Activated CD8-positive, alpha-beta memory T cell treated with anti-CD3 and anti-CD28 coated beads for 24 hours (primary cell): ENCODE data around the gene LAMA3.

Experiments used
- DNase-seq: peaks from one replicate; pipeline ENCODE4 v3.0.0-alpha.2; 2020

The LAMA3 gene

DNA sequence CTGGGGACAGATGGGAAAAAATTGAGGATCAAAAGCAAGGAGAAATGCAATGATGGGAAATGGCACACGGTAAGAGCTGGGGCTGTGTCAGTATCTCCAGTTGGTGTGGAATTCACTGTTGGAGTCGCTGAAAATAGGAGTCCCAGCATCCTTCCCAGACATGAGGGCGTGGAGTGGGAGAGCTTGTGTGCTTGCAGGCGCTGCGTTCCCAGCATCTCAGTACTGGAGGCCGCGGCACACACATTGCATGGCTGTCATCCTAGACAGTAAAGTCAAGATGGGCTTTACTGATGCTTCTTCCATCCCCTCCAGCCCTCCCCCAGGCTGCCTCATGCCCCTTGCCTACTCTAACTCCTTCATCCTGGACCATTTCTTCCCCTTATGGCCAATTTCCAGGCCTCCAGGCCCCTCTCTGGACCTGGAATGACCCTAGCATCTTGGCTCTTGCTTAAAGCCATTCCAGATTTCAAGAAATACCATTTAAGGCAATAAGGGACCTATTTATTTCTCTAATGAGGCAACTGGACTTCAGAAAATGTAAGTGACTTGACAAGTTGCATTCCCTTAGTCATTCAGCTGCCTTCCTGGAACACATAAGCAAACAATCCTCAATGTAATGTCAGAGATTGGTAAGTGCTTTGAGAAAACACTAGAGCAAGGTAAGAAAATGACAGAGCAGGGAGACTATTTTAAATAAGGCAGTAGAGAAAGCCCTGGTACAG is 254.8 kb downstream of the LAMA3 start:
- no peak for DNase-seq

DNA sequence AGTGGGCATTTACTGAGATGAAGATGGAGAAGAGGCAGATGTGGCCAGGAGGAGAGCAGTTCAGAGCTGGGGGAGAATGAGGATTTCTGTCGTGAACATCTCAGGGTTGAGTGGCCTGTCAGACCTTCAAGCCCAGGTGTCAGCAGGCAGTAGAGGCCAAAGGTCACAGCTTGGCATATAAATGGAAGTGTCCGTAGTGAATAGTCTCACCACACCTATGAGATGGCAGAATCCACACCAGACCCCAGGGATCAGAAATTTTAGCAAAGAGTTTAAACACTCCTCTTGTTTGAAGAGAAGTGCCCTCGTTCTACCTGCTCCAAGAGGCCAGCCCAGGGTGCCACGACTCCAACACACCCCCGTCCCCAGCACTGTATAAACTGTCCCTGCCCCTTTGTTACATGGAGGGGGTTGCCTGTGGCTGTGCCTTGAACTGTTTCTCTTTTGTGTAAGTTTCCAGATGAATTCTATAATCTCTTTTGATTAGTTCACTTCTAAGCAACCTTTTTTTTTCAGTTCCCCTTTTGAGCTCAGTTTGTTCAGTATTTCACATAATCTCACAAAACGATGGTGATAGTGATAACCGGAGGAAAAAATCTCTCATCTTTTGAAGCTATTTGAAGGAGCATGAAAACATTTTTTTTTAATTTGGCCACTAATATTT is 256.3 kb downstream of the LAMA3 start:
- DNase-seq: peak; percentile 45

DNA sequence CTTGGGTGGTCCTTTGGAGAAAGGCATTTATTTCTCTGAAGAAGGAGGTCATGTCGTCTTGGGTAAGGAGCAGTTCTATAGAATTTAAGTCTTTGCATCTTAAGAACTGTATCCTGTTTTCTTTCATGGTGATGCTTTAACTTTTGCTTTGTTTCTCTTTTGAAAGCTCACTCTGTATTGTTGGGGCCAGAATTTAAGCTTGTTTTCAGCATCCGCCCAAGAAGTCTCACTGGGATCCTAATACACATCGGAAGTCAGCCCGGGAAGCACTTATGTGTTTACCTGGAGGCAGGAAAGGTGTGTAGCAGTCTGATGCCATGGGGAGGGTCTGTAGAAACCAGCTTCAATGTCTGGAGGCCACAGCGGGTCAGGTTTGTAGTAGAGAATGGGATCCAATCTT is 260.6 kb downstream of the LAMA3 start:
- DNase-seq: peak; percentile 13

DNA sequence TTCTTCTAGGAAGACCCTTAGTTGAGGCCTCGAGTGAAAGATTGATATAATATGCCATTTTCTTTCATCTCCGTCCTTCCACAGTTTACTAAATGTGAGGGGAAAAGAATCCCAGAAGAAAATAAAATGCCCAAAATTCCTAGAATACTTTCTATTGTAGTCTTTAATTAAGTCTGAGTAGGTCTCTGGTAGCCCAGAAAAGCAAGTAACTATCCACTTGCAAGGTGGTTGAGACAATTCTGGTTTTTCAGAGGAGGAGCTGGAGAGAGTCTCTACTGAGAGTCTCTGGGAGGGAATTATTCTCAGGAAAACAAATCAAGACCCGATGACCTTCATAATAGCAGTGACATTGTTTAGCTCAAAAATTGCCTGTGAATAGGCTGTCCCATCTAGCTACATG is 261.4 kb downstream of the LAMA3 start:
- no peak for DNase-seq

DNA sequence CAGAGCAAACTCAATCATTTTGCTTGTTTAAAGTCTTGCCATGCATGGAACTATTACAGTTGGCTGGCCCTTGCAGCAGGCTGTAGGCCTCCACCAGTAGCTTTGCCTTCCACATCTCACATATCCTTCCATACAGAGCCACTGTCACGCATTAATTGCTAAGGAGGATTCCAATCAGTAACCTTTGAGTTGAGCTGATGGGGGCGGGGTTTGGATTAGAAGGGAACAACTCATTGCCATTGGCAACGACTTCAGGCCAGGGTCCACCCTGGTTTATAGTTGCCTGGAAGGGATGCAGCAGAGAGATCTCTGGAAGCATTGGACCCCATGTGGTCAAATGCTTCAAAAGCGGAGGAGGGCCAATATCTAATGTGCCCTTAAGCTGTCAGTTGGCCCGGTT is 262.0 kb downstream of the LAMA3 start:
- no peak for DNase-seq

DNA sequence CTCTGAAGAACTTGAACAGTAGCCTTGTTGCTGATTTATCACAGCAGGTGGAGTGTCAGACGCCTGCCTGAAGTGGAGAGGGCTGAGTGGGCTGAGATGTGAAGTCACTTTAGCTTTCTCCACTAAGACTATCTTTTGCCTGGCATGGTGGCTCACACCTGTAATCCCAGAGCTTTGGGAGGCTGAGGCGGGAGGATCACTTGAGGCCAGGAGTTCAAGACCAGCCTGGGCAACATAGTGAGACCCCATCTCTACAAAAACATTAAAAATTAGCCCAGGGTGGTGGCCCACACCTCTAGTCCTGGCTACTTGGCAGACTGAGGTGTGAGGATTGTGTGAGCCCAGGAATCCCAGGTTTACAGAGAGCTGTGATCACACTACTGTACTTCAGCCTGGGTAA is 264.7 kb downstream of the LAMA3 start:
- DNase-seq: peak; percentile 32

DNA sequence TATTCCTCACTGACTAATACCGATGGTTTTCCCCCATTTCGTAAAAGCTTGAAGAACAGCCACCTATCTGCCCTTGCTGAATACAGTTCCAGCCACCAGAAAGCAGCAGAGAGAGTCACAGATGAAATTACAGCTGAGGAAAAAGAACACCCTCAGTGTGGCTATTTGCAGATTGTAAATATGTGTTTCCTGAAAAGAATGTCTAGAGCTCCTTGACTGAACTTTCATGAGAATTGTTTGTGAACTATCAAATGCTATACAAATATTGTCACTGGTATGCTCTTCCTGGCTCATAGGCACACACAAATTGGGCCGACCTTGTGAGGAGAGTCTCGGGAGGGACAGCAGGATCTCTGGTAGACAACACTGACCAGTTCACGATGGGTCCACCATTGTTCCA is 267.2 kb downstream of the LAMA3 start:
- DNase-seq: no peak

DNA sequence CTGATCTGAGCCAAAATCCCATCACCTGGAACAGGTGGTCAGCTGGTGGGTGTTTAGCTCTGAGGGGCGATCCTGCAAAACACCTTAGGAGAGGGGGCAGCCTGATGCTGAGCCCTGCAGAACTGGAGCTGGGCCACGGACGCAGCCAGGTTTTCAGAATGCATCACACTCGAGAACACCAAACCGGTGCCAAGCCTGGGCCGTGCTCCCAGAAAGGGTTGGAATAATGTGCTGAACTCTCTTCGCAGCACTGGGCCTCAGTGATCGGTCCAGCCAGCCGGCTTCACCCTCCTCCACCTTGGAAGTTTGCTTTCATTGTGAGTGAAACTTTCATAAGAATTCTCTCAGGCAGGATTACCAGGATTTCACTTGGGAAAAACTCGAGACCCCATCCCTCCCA is 268.8 kb downstream of the LAMA3 start:
- peak; percentile 44 for DNase-seq

DNA sequence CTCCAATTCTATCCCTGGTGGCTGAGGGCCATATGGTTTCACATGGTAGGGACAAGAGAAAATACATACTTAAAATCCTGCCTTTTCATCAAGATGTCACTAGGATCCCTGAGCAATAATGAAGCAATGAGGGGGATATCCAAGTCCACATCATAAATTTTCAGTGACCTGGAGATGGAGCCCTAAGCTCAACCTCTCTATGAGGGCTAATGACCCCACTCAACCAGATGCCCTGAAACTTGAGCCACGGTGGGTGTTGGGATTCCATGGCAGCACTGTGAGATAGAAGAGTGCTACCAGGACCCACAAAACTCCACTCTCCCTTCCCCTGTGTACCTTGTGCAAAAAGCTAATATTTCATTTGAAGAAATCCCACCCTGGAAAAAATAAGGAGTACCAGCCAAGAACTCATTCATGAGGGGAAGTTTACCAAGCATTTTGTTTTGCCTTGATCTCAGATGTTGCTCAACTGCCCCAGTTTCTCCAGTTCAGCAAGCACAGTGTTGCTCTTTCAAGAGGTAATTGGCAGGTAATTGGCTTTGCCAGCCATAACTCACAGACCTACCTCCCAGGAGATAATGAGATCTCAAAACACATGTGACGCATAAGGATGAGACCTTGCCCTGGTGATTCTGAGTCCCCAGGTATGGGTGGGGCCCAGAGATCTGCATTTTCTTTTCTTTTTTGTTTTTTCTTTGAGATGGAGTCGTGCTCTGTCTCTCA is 274.4 kb downstream of the LAMA3 start:
- peak; percentile 52 for DNase-seq

DNA sequence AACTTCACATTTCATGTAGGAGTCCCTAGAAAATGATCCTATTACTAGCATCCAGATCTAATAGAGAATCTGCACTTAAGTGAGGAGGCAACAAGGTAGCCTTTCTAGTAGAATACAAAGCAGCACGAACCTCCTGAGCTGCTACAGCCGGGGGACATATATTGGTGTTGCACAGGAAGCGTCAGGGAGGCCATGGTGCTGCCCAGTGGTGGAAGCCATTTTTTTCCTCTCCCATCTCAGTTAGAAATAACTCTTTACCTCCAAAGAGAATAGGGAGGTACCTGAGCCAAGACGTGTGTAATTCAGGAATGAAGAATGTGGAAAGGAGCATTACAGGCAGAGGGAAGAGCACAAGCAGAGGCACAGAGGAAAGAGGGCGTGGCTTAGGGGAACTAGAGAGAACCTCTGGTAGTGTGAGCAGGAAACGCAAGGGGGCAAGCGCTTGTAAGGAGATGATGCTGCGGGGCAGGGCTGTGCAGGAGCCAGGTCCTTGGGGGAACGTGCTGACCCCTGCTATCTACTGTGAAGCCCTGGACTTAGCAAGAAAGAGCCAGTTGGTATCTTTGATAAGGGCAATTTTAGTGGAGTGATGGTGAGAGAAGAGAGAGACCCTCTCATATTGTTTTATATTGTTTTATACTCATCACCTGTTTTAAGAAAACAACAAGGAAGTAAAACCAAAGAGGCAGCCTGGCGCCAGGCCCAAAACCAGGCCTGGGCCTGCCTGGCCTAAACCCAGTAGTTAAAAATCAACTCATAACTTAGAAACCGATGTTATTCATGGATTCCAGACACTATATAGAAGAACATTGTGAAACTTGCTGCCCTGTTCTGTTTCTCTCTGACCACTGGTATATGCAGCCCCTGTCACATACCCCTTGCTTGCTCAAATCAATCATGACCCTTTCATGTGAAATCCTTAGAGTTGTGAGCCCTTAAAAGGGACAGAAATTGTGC is 275.3 kb downstream of the LAMA3 start:
- peak; percentile 81 for DNase-seq

DNA sequence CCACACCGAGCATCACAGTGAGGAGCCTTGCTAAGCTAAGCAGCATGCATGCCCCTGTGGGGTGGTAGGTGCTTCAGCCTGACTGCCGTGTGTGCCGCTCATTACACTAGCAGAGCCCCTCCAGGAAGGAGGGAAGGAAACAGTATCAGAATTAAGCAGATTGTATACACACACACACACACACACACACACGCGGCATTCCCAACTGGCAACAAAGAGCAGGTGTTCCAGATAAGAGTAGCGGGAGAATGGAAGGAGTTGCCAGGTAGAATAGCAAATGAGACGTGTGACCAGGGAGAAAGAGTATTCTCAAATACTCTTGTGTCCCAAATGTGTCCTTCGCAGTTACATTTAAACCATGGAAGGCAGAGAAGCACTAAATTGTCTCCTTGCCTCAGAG is 277.7 kb downstream of the LAMA3 start:
- no peak for DNase-seq

DNA sequence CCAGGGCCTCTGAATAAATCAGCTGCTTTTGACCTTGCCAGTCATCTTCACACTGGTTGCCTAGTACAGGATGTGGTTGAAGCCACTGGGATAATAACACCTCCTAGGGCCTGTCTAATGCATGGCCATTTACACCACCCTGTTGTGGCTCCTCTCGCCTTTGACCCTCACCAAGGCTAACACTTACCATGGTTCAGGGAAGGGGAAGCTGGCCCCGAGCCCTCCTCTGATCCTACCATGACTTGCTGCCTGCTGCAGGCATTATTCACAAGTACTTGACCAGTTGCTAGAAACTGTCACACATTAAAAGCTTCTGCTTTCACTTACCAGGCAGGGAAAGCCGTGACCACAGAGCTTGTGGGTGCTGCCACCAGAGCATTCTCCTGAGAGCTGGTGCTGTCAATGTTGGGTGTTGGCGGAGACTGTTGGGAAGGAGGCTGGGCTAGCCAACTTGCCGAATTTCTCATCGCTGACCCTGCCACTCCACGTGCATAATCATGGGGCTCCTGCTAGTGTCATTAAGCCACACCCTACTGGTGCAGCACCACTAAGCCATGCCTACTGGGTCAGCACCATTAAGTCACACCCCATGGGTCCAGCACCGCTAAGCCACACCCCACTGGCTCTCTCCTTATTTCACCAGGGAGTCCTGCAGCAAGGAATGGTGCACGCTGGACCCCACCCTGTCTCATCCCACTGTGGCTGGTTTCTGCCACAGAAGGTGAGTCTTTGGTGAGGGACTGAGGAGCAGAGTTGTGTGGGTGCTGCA is 278.3 kb downstream of the LAMA3 start:
- peak; percentile 67 for DNase-seq

DNA sequence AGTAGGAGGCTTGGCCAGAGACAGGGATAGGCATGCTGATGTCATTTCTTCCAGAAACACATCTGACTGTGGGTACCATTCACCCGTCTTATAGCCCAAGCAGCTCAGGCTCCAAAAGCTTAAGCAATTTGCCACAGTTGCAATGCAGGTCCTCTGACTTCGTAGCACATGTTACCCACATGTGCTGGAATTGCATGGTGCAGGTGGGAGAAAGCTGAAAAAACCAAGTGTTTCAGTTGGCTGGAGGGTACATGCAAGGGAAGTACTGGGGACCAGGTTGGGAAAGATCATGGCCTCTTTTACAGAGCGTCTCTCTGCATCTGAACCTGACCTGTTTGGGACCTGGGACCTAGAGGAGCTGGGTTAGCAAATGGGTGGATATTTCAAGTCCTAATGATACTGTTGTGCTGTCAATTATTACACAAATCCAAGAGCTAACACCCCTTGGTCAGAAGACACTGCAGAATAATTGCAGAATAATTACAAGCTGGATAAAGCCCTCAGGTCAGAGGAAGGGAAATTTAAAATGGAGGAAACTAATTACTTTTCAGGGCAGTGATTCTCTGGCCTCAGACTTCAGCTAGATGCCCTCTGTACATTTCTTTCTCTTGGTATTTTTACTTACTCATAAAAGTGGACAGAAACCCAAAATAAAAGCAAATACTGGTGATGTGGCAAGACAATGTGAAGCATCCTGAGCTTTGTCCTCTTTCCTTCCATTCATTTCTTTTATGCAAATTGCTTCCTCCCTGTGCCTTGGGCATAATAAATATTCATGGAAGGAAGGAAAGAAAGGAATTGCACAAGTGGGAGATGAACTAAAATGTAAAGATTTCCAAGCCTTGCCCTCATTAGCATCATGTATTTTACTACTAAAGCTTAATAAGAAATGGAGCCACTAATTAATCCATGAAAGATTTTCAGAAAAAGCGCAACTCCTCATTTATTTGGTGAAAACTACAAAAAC is 279.7 kb downstream of the LAMA3 start:
- no peak for DNase-seq

DNA sequence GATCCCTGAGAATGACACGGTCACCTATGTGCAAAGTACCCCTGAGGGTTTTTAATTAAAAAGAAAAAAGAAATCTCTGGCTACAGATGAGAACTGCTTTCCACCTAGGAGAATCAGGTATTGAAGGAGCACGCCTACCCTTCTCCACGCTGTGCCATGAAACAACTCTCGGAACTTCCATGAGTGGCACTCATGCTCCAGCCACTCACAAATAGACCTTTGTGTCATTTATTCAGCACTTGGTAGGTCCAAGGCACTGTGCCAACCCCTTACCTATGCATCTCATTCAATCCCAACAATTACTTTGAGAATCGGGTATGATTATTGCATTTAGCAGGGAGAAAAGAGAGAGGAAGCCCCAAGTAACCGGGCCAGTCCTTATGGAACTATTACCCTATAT is 280.4 kb downstream of the LAMA3 start:
- DNase-seq: no peak

DNA sequence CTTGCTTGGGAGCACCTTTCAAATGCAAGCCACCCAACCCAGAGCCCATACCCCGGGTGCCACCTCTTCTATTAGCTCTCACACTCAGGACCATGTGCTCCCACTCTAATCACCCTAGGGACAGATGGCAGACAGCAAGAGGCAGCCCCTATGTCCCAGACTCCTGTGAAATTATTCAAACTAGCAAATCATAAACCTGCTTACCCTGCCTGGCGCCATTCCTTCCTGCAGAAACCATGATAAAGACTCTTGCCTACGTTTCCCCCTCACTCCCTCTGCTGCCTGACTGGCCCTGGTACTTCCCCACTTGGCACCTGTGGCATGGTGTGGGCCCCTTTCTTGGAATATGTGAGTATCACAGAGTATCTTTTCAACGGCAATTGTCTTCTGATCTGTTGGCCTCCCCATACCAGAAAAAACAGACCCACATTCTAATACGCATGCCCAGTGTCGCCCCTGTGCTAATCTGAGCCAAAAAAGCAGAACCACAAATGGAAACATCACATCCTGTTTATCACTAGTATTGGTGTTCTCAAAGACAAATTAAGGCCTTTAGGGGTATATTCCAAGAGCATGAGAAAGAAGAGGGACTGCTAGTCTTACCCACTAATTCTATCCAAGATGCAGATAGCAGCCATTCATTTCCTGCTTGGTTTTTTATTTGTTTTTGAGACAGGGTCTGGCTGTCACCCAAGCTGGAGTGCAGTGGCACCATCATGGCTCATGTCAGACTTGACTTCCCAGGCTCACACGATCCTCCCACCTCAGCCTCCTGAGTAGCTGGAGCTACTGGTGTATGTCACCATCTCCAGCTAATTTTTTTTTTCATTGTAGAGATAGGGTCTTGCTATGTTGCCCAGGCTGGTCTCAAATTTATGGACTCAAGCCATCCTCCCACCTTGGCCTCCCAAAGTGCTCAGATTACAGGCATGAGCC is 281.2 kb downstream of the LAMA3 start:
- peak; percentile 74 for DNase-seq

DNA sequence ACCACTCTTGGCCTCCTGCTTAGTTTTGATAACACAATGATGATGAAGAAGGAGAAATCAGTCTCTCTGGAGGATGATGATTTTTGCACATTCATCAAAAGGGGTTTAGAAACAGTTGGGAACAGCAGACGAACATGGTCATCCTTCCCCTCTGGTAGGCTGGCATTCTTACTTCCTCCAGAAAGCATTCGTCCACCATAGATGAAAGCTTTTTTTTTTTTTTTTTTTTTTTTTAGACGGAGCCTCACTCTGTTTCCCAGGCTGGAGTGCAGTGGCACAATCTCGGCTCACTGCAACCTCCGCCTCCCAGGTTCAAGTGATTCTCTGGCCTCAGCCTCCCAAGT is 281.8 kb downstream of the LAMA3 start:
- no peak for DNase-seq

DNA sequence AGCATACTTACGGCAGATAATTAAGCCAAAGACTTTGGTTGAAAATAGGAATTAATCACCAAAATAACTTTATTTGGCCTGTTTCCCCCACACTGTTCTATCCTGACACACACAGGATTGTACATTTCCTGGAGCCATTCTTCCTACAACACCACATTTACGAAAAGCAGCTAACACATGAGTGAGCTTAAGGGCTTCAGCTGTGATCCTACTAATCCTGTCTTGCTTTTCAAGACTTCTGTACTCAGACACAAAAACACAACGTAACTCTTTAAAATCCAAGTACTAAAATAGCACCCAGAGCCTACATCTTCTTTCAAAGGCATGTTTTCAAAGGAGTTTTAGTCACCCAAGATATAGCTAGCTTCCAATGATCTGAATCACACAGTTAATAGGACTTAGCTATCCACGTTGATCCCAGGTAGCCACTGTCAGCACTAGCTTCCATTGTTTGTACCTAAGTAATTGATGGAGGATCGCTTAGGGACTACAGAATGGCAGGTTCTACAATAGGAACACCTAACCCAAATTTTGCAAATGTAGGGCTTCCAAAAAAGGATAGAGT is 282.5 kb downstream of the LAMA3 start:
- DNase-seq: no peak

DNA sequence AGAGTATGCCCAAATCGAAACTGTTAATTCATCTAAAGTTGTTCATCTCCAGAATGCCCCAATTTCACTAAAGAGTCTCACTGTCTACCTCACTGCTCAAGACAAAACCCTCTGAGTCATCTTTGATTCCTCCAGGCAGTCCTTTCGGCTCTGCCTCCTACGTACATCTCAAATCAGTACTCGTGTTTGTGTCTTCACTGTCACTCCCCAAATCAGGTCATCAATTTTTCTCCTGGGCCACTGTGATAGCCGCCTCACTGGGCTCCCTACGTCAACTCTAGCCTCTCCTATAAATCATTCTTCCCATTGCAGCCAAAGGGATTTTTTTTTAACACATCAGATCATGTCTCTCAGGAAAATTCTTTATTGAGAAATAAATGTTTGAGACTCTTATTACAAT is 283.2 kb downstream of the LAMA3 start:
- DNase-seq: no peak

DNA sequence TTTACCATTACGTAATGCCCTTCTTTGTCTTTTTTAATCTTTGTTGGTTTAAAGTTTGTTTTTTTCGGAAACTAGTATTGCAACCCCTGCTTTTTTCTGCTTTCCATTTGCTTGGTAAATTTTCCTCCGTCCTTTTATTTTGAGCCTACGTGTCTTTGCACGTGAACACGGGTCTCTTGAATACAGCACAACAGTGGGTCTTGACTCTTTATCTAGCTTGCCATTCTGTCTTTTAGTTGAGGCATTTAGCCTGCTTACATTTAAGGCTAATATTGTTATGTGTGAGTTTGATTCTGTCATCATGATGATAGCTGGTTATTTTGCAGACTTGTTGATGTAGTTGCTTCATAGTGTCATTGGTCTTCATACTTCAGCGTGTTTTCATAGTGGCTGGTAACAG is 287.9 kb downstream of the LAMA3 start:
- no peak for DNase-seq
